ENCODE measurements around the gene SORCS2. TPM values are rescaled to one million over a fixed set of nuclear protein-coding genes. Genes with fewer than 3 reads are reported as not detected.
"Not testable (repeated sequence)": the region's sequence is repeated elsewhere in the genome, so short reads cannot be mapped to it uniquely, and the experiment has no call there.

Gene SORCS2
- total RNA-seq, 2 experiments from 2014 or later, result not detected

DNA sequence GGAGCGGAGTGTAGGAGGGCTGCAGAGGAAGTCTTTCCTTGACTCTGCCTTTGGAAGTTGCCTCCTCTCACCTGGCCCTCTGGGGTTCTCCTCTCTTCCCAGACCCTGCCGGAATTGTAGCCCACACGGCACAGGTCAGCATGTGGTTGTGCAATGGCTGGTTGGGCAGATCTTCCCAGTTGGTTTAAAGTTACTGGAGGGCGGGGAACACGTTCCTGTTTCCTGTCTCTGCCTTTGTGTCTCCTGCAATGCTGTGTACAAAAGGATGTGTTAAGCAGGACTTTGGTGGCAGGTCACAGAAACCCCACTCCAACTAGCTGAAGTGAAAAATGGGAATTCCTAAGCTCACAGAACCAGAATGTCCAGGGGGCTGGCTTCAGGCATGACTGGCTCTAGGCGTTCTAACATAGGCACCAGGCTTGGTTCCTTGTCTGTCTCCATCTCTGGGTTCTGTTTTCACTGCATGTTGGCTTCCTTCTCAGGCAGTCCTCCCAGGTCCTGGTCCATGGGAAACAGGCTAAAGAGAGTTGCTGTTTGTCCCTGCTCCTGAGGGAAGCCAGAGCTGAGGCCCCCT, 19.9 kb downstream of the SORCS2 start:
- no peaks in the 10 kb centered on the region for H3K9me3 Mint-ChIP-seq
- H3K27me3 Mint-ChIP-seq, result peaks cover 10% of the 10 kb centered on the region
- no peak overlapping the region for H3K4me3 Mint-ChIP-seq
- no peaks in the 10 kb centered on the region for H3K36me3 Mint-ChIP-seq
- H3K4me1 Mint-ChIP-seq, result no peaks in the 10 kb centered on the region
- no peak for DNase-seq
- H3K27ac Mint-ChIP-seq, result no peak overlapping the region

- no peak overlapping the region for H3K27ac Mint-ChIP-seq
- H3K36me3 Mint-ChIP-seq, result no peaks in the 10 kb centered on the region
- no peak for DNase-seq
- H3K4me1 Mint-ChIP-seq, result no peaks in the 10 kb centered on the region
- H3K4me3 Mint-ChIP-seq, result no peak overlapping the region
- H3K27me3 Mint-ChIP-seq, result peaks cover 10% of the 10 kb centered on the region
- H3K9me3 Mint-ChIP-seq, result no peaks in the 10 kb centered on the region
Measured at GRCh38 chr4:7212921-7213320, 20.6 kb downstream of the SORCS2 start.

DNA sequence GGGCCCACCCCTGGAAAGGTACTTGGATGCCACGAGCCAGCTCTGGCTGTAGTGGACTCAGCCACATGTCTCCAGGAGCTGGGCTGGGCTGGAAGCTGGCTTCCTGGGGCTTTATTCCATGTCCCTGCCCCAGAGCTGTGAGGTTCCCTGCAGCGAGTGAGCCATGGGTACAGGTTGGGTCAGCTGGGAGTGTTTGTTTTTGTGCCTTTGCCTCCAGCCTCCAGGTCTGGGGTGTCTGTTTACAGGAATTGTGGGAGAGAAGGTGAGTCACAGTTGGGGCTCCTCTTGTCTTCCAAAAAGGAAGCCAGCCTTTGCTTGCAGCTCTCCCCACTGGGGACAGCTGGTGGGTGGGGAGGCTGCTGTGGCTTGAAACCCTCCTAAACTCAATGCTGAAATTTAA, 21.5 kb downstream of the SORCS2 start:
- peaks cover 10% of the 10 kb centered on the region for H3K27me3 Mint-ChIP-seq

GRCh38 chr4:7214359-7214758, 22.0 kb downstream of the SORCS2 start:
- Mint-ChIP-seq H3K4me1 (no peaks in the 10 kb centered on the region), H3K27ac (no peak overlapping the region), H3K9me3 (no peaks in the 10 kb centered on the region), H3K27me3 (peaks cover 10% of the 10 kb centered on the region), H3K36me3 (no peaks in the 10 kb centered on the region), H3K4me3 (no peak overlapping the region)
- no peak for DNase-seq

More for the DNA sequence above, 21.5 kb downstream of the SORCS2 start:
- no peak for DNase-seq
- Mint-ChIP-seq H3K36me3 (no peaks in the 10 kb centered on the region), H3K27ac (no peak overlapping the region), H3K9me3 (no peaks in the 10 kb centered on the region), H3K4me3 (no peak overlapping the region), H3K4me1 (no peaks in the 10 kb centered on the region)

GRCh38 chr4:7215187-7215586, 22.8 kb downstream of the SORCS2 start:
- H3K4me3 Mint-ChIP-seq, H3K27ac Mint-ChIP-seq, DNase-seq, H3K4me1 Mint-ChIP-seq, H3K36me3 Mint-ChIP-seq, H3K9me3 Mint-ChIP-seq: not testable (repeated sequence)
- peaks cover 10% of the 10 kb centered on the region for H3K27me3 Mint-ChIP-seq

- Mint-ChIP-seq H3K27me3 (peaks cover 4% of the 10 kb centered on the region), H3K27ac (no peak overlapping the region), H3K4me1 (no peaks in the 10 kb centered on the region), H3K9me3 (no peaks in the 10 kb centered on the region), H3K36me3 (no peaks in the 10 kb centered on the region), H3K4me3 (no peak overlapping the region)
- no peak for DNase-seq
Measured at GRCh38 chr4:7217039-7217438, 24.7 kb downstream of the SORCS2 start.

DNA sequence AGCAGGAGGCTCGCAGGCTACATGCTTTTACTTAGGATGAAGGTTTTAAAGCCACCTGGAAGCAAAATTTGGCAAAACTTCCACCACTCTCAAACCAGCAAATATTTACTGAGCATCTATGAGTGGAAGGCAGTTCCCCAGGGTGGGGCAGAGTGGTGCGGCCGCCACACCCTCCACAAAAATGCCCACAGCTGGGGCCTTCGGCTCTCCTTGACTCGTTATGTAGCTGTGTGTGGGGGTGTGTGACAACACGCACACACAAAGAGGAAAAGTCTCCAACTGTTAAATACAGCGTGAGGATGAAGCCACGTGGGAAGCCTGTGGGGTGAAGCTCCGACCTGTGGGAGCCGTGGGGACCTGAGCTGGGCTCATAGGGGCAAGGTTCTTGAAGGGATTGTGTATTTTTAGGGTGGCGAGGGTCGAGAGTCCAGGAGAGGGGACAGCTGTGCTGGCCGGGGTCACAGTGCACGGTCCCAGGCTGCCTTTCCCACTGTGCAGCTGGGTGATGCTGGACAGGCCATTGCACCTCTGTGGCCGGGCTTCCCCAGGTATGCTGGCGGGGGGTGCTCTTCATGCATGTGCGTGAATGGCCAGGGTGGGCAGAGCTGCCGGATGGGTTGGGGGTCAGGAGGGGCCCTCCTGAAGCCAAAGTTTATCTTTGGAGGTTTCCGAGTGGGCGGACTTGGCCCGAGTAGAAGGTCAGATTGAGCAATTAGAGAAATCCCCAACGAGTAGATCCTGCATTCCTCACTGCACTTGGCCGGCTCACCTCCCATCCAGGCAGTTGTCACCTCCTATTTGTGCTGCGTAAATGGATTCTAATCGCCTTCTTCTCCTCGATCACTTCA, 25.4 kb downstream of the SORCS2 start:
- no peak overlapping the region for H3K4me3 Mint-ChIP-seq
- H3K4me1 Mint-ChIP-seq, result no peaks in the 10 kb centered on the region
- H3K9me3 Mint-ChIP-seq, result no peaks in the 10 kb centered on the region
- H3K27me3 Mint-ChIP-seq, result peaks cover 4% of the 10 kb centered on the region
- H3K27ac Mint-ChIP-seq, result no peak overlapping the region
- no peaks in the 10 kb centered on the region for H3K36me3 Mint-ChIP-seq
- no peak for DNase-seq

GRCh38 chr4:7218686-7219085, 26.3 kb downstream of the SORCS2 start:
- Mint-ChIP-seq H3K4me1 (no peaks in the 10 kb centered on the region), H3K27ac (no peak overlapping the region), H3K4me3 (no peak overlapping the region), H3K27me3 (no peaks in the 10 kb centered on the region), H3K9me3 (no peaks in the 10 kb centered on the region), H3K36me3 (no peaks in the 10 kb centered on the region)
- DNase-seq, result no peak

- Mint-ChIP-seq H3K27ac (no peak overlapping the region), H3K4me3 (no peak overlapping the region), H3K27me3 (no peaks in the 10 kb centered on the region), H3K9me3 (no peaks in the 10 kb centered on the region), H3K36me3 (no peaks in the 10 kb centered on the region), H3K4me1 (no peaks in the 10 kb centered on the region)
- no peak for DNase-seq
Measured at GRCh38 chr4:7222521-7222920, 30.2 kb downstream of the SORCS2 start.

DNA sequence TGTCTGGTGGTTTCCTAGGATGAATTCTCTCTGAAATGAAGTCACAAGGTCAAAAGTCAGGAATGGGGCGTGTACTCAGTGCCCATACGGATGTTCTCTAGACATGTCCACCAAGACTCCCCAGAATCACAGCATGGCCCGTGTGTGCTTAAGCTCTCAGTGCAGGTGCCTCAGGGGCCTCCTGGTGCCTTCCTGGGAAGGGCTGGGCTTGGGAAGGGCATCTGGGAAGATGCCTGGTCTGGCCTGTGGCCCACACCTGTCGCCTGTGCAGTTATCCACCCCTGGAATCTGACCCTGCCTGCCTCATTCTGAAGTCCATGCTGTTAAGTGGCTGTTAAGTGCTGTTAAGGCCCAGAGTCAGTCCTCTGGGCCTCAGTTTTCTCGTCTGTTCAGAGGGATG, 31.2 kb downstream of the SORCS2 start:
- no peak for DNase-seq
- Mint-ChIP-seq H3K27ac (no peak overlapping the region), H3K27me3 (no peaks in the 10 kb centered on the region), H3K4me1 (no peaks in the 10 kb centered on the region), H3K9me3 (no peaks in the 10 kb centered on the region), H3K4me3 (no peak overlapping the region), H3K36me3 (no peaks in the 10 kb centered on the region)

- H3K36me3 Mint-ChIP-seq, result no peaks in the 10 kb centered on the region
- no peaks in the 10 kb centered on the region for H3K4me1 Mint-ChIP-seq
- H3K4me3 Mint-ChIP-seq, result no peak overlapping the region
- DNase-seq, result no peak
- H3K27ac Mint-ChIP-seq, result no peak overlapping the region
- no peaks in the 10 kb centered on the region for H3K9me3 Mint-ChIP-seq
- no peaks in the 10 kb centered on the region for H3K27me3 Mint-ChIP-seq
Measured at GRCh38 chr4:7224001-7224400, 31.7 kb downstream of the SORCS2 start.

DNA sequence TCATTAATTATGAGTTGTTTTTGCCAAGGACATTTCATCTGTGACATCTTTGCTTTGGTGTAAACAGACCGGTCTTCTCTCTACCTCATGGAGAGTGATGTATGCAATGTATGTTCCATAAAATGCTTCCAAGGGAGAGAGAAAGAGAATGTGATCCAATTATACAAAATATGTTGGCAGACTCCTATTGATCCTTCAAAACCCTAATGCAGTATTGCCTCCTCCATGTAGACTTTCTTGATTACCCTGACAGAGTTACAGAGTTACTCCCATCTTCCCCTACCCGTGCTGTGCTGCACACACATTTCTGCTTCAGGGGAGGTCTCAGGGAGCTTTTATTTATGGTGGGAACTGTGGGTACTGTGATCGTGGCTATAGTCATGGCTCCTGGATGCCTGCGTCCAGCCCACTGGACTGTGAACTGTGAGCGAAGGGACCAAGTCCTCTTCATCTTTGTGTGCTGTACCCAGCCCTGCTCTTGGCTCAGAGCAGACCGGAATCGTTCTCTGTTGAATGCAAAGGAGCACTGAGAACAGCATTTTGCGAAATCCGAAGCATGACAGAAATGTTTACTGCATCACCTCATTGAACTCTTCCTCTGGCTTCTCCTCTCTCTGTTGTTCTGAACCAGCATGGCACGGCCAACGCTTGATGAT, 32.7 kb downstream of the SORCS2 start:
- no peak for DNase-seq
- no peak overlapping the region for H3K4me3 Mint-ChIP-seq
- H3K4me1 Mint-ChIP-seq, result no peaks in the 10 kb centered on the region
- no peaks in the 10 kb centered on the region for H3K9me3 Mint-ChIP-seq
- H3K27ac Mint-ChIP-seq, result no peak overlapping the region
- no peaks in the 10 kb centered on the region for H3K36me3 Mint-ChIP-seq
- no peaks in the 10 kb centered on the region for H3K27me3 Mint-ChIP-seq

DNA sequence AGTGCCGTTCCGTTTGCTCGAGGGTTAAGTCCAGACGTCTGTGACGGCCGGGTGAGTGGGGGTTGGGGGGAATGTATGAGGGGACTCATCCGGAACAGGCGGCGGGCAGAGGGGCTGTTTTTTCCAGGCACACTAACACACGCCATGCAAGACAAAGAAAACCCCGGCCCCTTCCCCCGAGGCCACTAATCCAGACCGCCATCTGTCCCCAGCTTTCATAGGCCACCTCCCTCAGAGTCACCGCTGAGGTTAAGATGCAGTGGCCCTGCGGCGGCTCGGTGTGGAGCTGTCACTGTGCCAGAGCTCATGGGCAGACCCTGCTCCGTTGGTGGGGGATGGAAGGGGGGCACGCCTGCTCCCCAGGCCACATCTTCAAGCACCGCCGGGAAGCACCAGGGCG, 34.1 kb downstream of the SORCS2 start:
- no peaks in the 10 kb centered on the region for H3K36me3 Mint-ChIP-seq

DNA sequence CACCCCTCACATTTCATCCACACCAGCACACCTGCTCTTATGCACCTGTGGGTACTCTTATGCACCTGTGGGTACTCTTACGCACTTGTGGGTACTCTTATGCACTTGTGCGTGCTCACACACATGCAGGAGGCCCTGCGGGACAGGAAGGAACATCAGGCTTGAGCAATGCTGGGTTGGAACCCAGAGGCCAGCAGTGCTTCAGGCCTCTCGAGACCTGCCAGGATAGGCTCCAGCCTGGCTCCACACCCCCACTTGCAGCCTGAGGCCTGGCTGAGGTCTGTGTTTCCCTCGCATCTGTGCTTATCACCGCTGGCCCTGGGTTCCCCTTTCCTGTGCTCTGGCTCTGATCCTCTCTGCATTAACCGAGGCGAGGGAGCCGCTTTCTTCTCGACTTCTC, 34.7 kb downstream of the SORCS2 start:
- no peaks in the 10 kb centered on the region for H3K4me1 Mint-ChIP-seq
- no peak overlapping the region for H3K27ac Mint-ChIP-seq
- no peaks in the 10 kb centered on the region for H3K27me3 Mint-ChIP-seq
- no peaks in the 10 kb centered on the region for H3K36me3 Mint-ChIP-seq
- H3K4me3 Mint-ChIP-seq, result no peak overlapping the region
- DNase-seq, result no peak
- no peaks in the 10 kb centered on the region for H3K9me3 Mint-ChIP-seq

More for the DNA sequence above, 34.1 kb downstream of the SORCS2 start:
- no peak overlapping the region for H3K4me3 Mint-ChIP-seq
- H3K4me1 Mint-ChIP-seq, result no peaks in the 10 kb centered on the region
- no peaks in the 10 kb centered on the region for H3K9me3 Mint-ChIP-seq
- no peaks in the 10 kb centered on the region for H3K27me3 Mint-ChIP-seq
- DNase-seq, result no peak
- H3K27ac Mint-ChIP-seq, result no peak overlapping the region

DNA sequence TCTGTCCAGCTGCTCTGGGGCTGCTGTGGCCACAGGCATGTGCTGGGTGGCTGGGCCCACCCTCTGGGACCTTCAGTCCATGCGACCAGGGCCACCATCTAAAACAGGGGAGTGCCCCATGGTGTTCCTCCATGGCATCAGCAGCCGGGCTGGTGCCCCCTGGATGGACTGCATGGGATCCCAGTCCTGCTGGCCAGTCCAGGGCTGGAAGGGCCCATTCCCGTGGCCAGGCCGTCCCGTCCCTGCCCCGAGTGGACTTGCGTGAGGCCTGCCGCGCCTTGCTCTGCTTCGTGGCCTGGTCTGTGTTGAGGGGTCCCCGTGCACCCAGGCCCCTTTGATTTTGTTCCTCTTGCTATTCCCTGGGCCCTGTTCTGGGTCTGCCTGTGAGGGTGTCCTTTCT, 36.4 kb downstream of the SORCS2 start:
- Mint-ChIP-seq H3K27me3 (no peaks in the 10 kb centered on the region), H3K4me1 (no peaks in the 10 kb centered on the region), H3K9me3 (no peaks in the 10 kb centered on the region)

More for the DNA sequence above, 36.4 kb downstream of the SORCS2 start:
- Mint-ChIP-seq H3K4me3 (no peak overlapping the region), H3K36me3 (no peaks in the 10 kb centered on the region), H3K27ac (peak overlapping the region; percentile 17)
- DNase-seq, result no peak

Data from activated naive CD8-positive, alpha-beta T cell treated with anti-CD3 and anti-CD28 coated beads for 36 hours (primary cell).